ENCODE data around the gene ACE2. TPM values are rescaled to one million over a fixed set of nuclear protein-coding genes. Genes with fewer than 3 reads are reported as not detected.

ACE2 gene
- total RNA-seq, 2 experiments from 2014 or later: not detected

DNA sequence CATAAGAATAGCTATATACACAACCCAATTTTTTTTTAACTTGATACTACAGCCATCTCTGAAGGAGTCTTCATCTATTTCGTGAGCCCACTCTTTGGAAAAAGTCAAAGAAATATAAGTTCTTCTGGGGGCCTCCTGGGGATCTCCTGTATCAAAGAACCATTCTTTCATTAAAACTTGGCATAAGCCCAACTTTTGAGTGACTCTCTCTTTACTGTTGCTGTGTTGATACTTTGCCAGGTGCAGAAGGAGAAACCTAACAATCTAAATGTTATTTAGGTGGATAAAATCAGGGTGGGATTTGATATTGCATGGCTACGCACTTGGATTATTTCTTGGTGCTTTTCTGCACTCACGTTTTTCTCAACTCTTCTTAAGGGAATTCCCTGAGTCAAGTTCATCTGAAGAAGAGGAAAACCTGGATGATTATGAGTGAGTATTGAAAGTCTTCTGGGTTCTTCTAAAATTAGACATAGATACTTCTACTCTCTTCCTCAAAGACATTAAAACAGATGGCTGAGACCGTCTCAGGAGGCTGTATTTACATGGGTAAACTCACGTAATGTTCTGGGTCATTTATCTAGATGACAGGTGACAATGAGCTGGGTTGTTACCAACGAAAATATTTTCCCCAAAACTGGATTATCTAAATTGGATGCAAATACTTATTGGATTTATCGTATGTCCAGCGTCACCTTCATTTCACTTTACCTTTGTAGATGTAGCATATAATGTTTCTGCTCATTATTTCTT, 74.9 kb downstream of the ACE2 start:
- ATAC-seq: no peak
- CTCF ChIA-PET: no interaction called here
- H3K4me3 Mint-ChIP-seq: no peak overlapping the region
- no peaks in the 10 kb centered on the region for H3K9me3 Mint-ChIP-seq (ENCODE audit: insufficient read depth)
- H3K27me3 Mint-ChIP-seq (ENCODE audit: low read depth): peaks cover 2% of the 10 kb centered on the region
- H3K4me1 Mint-ChIP-seq (ENCODE audit: low read depth): no peaks in the 10 kb centered on the region
- POLR2A ChIA-PET: no interaction called here
- no peaks in the 10 kb centered on the region for H3K36me3 Mint-ChIP-seq (ENCODE audit: low read depth)
- no peak for DNase-seq
- no peak overlapping the region for H3K27ac Mint-ChIP-seq

GRCh38 chrX:15524417-15524816, 76.3 kb downstream of the ACE2 start:
- ChIA-PET CTCF (no interaction called here), POLR2A (no interaction called here)
- DNase-seq (no peak), ATAC-seq (no peak)
- H3K36me3 Mint-ChIP-seq (ENCODE audit: low read depth): no peaks in the 10 kb centered on the region
- H3K9me3 Mint-ChIP-seq (ENCODE audit: insufficient read depth): no peaks in the 10 kb centered on the region
- no peak overlapping the region for H3K4me3 Mint-ChIP-seq
- H3K27ac Mint-ChIP-seq: no peak overlapping the region
- H3K4me1 Mint-ChIP-seq (ENCODE audit: low read depth): no peaks in the 10 kb centered on the region
- H3K27me3 Mint-ChIP-seq (ENCODE audit: low read depth): peaks cover 4% of the 10 kb centered on the region

- Mint-ChIP-seq H3K27me3 (ENCODE audit: low read depth) (peaks cover 4% of the 10 kb centered on the region), H3K36me3 (ENCODE audit: low read depth) (no peaks in the 10 kb centered on the region), H3K4me1 (ENCODE audit: low read depth) (no peaks in the 10 kb centered on the region), H3K9me3 (ENCODE audit: insufficient read depth) (no peaks in the 10 kb centered on the region), H3K27ac (no peak overlapping the region), H3K4me3 (no peak overlapping the region)
- DNase-seq (no peak), ATAC-seq (no peak)
- ChIA-PET CTCF (no interaction called here), POLR2A (no interaction called here)
These were observed 77.7 kb downstream of the ACE2 start for GRCh38 chrX:15523088-15523487.

- Mint-ChIP-seq H3K9me3 (ENCODE audit: insufficient read depth) (no peaks in the 10 kb centered on the region), H3K4me1 (ENCODE audit: low read depth) (no peaks in the 10 kb centered on the region), H3K27me3 (ENCODE audit: low read depth) (peaks cover 4% of the 10 kb centered on the region), H3K36me3 (ENCODE audit: low read depth) (no peaks in the 10 kb centered on the region), H3K27ac (no peak overlapping the region), H3K4me3 (no peak overlapping the region)
- CTCF ChIA-PET: no interaction called here
- DNase-seq (no peak), ATAC-seq (no peak)
- POLR2A ChIA-PET: no interaction called here
These were observed 78.3 kb downstream of the ACE2 start for GRCh38 chrX:15522464-15522863.

- Mint-ChIP-seq H3K27ac (no peak overlapping the region), H3K4me1 (ENCODE audit: low read depth) (no peaks in the 10 kb centered on the region), H3K9me3 (ENCODE audit: insufficient read depth) (no peaks in the 10 kb centered on the region), H3K27me3 (ENCODE audit: low read depth) (peaks cover 2% of the 10 kb centered on the region), H3K4me3 (no peak overlapping the region), H3K36me3 (ENCODE audit: low read depth) (no peaks in the 10 kb centered on the region)
- DNase-seq (no peak), ATAC-seq (no peak)
- POLR2A ChIA-PET: no interaction called here
- CTCF ChIA-PET: interaction anchor here (0.8 kb wide), 1 partner anchor 15 kb away, joined by 3 read pairs; no protein-coding TSS in a partner anchor
These were observed 84.8 kb downstream of the ACE2 start for GRCh38 chrX:15515931-15516330.

GRCh38 chrX:15514279-15514678, 86.5 kb downstream of the ACE2 start:
- ATAC-seq (no peak), DNase-seq (no peak)
- H3K27ac Mint-ChIP-seq: no peak overlapping the region
- H3K4me3 Mint-ChIP-seq: no peak overlapping the region
- H3K36me3 Mint-ChIP-seq (ENCODE audit: low read depth): no peaks in the 10 kb centered on the region
- POLR2A ChIA-PET: no interaction called here
- no peaks in the 10 kb centered on the region for H3K4me1 Mint-ChIP-seq (ENCODE audit: low read depth)
- H3K9me3 Mint-ChIP-seq (ENCODE audit: insufficient read depth): no peaks in the 10 kb centered on the region
- no peaks in the 10 kb centered on the region for H3K27me3 Mint-ChIP-seq (ENCODE audit: low read depth)
- CTCF ChIA-PET: no interaction called here

DNA sequence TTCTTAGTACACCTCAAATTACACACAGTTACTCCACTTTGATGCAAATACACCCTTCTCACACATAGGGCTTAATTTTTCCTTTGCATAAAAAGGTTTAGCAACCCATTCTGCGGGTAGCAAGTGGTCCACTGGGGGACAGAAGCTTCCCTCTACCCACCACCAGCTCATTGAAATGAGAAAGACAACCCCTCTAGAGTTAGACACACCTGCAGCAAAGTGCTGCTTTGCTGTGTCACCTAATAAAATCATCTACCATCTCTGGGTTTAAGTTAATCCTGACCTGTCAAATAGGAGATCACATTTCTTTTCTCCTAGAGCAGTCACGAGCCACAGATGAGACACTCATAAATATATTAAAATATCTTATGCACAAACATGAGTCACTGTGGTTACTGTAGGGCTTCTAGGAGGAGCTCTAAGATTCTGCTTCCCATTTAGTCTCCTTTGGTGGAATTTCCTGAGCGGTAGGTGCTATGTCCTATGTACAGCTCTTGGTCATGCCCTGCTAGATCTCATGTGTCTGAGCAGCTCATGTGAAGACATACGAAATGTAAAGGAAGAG, 88.3 kb downstream of the ACE2 start:
- CTCF ChIA-PET: interaction anchor here (1.2 kb wide), 1 partner anchor 9 kb away, joined by 3 read pairs; no protein-coding TSS in a partner anchor
- ATAC-seq: no peak

DNA sequence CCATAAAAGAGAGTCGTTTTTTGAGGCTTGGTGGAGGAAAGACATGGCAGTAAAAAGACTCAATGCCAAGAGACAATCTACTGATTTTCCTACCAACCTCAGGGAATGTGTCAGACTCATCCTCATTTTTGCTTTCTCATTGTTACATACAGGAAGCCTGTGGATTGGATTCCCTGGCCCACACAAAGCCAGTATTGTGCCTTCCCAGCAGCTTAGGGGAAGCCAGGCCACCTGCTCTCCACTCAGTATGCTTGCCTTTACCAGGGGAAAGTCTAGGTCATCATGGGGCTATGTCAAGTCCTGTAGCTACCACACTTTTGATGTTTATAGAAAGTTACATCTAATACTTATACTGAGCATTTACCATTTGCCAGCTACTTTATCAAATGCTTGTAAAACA, 89.2 kb downstream of the ACE2 start:
- Mint-ChIP-seq H3K27ac (no peak overlapping the region), H3K27me3 (ENCODE audit: low read depth) (no peaks in the 10 kb centered on the region), H3K4me1 (ENCODE audit: low read depth) (no peaks in the 10 kb centered on the region), H3K36me3 (ENCODE audit: low read depth) (no peaks in the 10 kb centered on the region), H3K9me3 (ENCODE audit: insufficient read depth) (no peaks in the 10 kb centered on the region), H3K4me3 (no peak overlapping the region)
- no peak for ATAC-seq
- no peak for DNase-seq
- CTCF ChIA-PET: no interaction called here
- POLR2A ChIA-PET: no interaction called here

More for the DNA sequence above, 88.3 kb downstream of the ACE2 start:
- Mint-ChIP-seq H3K36me3 (ENCODE audit: low read depth) (no peaks in the 10 kb centered on the region), H3K4me3 (no peak overlapping the region), H3K27me3 (ENCODE audit: low read depth) (no peaks in the 10 kb centered on the region), H3K4me1 (ENCODE audit: low read depth) (no peaks in the 10 kb centered on the region), H3K27ac (no peak overlapping the region), H3K9me3 (ENCODE audit: insufficient read depth) (no peaks in the 10 kb centered on the region)
- POLR2A ChIA-PET: no interaction called here
- no peak for DNase-seq

Other genes with a start within 250 kb of the ACE2 start
- not detected for gene VEGFD, start 216.5 kb downstream of the ACE2 start, total RNA-seq
- under 1 TPM; 0.90 to 0.91 TPM for gene PIR, start 107.6 kb downstream of the ACE2 start, total RNA-seq
- not detected for gene BMX, start 100.2 kb downstream of the ACE2 start, total RNA-seq
- gene CLTRN, start 63.8 kb upstream of the ACE2 start, total RNA-seq: not detected
- 10 to 100 TPM; 16.2 to 16.6 TPM for gene CA5B, start 137.3 kb upstream of the ACE2 start, total RNA-seq
- 10 to 100 TPM; 15.9 to 16.0 TPM for gene ZRSR2, start 189.5 kb upstream of the ACE2 start, total RNA-seq